VCaP (cell line): ENCODE results near the gene CACNA1I.

Experiments used
- H3K27ac ChIP-seq: fragments of 450-650 bp; 2 replicates; pipeline ENCODE4 v1.5.1; 2017
- TF ChIP-seq, protein P1 (sequence below): fragments of 450-650 bp; conservative IDR thresholded peaks from 2 replicates; pipeline ENCODE4 v1.5.1; 2017; ENCODE audit warnings: mild to moderate bottlenecking, moderate library complexity

The CACNA1I gene

GRCh38 chr22:39543095-39543494 lies 27.5 kb upstream of the CACNA1I start:
- TF ChIP-seq, protein P1, sequence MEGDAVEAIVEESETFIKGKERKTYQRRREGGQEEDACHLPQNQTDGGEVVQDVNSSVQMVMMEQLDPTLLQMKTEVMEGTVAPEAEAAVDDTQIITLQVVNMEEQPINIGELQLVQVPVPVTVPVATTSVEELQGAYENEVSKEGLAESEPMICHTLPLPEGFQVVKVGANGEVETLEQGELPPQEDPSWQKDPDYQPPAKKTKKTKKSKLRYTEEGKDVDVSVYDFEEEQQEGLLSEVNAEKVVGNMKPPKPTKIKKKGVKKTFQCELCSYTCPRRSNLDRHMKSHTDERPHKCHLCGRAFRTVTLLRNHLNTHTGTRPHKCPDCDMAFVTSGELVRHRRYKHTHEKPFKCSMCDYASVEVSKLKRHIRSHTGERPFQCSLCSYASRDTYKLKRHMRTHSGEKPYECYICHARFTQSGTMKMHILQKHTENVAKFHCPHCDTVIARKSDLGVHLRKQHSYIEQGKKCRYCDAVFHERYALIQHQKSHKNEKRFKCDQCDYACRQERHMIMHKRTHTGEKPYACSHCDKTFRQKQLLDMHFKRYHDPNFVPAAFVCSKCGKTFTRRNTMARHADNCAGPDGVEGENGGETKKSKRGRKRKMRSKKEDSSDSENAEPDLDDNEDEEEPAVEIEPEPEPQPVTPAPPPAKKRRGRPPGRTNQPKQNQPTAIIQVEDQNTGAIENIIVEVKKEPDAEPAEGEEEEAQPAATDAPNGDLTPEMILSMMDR = peak; percentile 60
- H3K27ac ChIP-seq = no peak overlapping the region

- TF ChIP-seq, protein P1 = no peak
- H3K27ac ChIP-seq = peak overlapping the region; percentile 41; the same call in 1 of the 2 replicates
These were observed 24.9 kb upstream of the CACNA1I start for GRCh38 chr22:39545386-39546365.

- TF ChIP-seq, protein P1 = no peak
- H3K27ac ChIP-seq = no peak overlapping the region
These were observed 23.5 kb upstream of the CACNA1I start for GRCh38 chr22:39546889-39547586.

DNA sequence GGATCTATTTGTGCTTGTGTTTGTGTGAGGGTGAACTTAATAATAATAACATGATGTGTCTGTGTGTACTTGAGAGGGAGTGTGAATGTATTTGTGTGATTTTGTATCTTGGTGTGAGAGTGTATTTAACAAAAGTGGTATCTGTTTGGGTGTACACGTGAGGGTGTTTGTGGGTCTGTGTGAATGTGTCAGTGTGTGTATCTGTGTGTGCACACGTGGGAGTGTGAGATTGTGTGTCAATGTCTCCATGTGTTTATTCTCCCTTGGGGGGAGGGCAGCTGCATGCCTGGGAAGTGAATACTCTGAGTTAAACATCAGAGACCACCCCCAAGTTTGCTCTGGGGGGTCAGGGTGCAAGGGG lies 23.0 kb upstream of the CACNA1I start:
- TF ChIP-seq, protein P1 = no peak
- H3K27ac ChIP-seq = no peak overlapping the region

DNA sequence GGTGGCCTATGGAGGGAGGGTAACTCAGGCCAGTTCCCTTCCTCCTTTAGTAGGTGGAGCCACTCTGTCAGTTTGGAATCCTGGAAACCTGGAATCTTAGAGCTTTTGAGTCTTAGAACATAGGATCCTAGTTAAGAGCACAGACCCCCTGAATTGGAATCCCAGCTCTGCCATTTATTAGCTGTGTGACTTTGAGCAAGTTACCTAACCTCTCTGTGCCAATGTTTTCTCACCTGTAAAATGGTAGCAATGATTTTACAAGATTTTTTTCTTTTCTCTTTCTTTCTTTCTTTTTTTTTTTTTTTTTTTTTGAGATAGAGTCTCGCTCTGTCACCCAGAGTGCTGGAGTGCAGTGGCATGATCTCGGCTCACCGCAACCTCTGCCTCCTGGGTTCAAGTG lies 17.1 kb upstream of the CACNA1I start:
- TF ChIP-seq, protein P1 = no peak
- no peak overlapping the region for H3K27ac ChIP-seq

- TF ChIP-seq, protein P1 = no peak
- no peak overlapping the region for H3K27ac ChIP-seq
These were observed 16.4 kb upstream of the CACNA1I start for GRCh38 chr22:39554151-39554550.
